HG02623 (cell line): ENCODE results near the gene PLEKHO2.

Source experiments
- ATAC-seq: cut with Tn5 transposase; IDR thresholded peaks from one replicate; pipeline ENCODE4 v1.9.1; 2021; ENCODE audit warnings: moderate library complexity; ENCODE audit not compliant: unreplicated experiment

The PLEKHO2 gene

GRCh38 chr15:64891561-64891960 lies 49.8 kb downstream of the PLEKHO2 start:
- no peak for ATAC-seq

GRCh38 chr15:64892847-64893403 lies 51.2 kb downstream of the PLEKHO2 start:
- ATAC-seq = no peak

DNA sequence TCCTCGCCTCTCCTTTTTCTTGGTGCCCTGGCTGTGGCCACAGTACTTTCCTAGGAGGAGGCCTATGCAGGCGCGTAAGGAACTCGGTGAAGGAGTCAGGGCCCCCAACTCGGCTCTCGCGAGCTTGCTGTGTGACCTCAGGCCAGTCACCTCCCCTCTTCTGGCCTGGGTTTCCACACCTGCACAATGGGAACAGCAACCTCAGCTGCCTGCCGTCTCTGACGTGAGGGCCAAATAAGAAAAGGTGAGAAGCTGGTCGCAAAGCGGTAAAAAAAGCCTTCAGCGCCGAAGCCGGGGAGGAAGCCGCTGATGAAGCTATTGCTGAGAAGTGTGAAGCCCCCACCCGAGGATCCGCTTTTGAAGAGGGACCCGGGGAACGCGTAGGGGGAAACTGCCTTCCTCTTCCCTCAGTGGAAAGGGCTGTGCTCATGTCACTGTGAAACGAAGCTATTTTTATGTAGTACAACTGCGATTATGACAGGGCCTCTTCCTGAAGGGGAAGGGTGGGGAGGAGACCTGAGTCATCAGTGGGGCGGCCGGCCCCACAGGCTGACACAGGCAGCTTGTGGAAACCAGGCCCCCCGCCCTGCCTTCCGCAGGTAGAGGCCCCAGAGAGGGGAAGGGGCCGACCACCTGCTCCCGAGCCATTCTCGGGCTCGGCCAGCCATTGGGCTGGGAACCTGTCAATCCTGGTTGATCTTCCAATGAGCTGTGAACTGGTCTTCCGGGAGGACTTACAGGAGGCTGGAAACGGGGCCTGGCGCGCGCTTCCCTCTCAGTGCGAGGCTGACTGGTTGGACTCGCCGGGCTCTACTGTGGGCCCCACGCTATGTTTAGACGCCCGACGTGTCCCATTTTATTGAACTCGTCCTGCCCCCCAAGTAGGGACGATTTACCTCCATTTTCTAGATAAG lies 52.0 kb downstream of the PLEKHO2 start:
- peak; percentile 56 for ATAC-seq

DNA sequence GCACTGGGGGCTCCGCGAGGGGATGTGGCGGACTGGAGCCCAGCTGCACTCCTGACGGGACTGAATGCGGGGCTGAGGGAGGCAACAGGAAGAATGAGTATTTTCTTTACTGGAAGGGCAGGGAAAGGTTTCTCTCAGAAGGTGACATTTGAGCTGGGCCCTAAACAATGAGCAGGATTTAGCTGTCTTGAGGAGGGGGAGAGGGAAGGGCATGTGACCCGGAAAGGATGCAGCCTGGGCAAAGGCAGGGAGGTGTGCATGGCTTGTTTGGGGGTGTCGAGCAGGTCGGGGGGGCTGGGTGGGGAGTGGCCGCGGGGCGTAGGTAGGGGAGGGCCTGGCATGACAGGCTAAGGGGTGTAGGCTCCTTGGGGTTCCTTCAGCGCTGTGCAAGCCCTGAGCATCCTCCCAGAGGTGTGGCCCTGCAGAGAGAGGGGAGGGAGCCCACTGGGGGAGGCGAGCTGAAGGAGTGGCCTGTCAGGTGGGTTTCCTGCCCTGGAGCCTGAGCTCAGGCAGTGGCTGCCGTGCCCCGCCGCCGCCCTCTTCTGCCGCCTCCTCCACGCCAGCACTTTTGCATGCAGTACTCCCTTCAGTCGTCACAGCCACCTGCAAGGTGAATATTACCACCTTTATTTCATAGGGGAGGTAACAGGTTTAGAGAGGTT lies 52.8 kb downstream of the PLEKHO2 start:
- ATAC-seq = peak; percentile 33

- ATAC-seq = no peak
Measured at GRCh38 chr15:64895285-64896065, 53.8 kb downstream of the PLEKHO2 start.

- ATAC-seq = no peak
Measured at GRCh38 chr15:64896371-64897069, 54.8 kb downstream of the PLEKHO2 start.

- no peak for ATAC-seq
Measured at GRCh38 chr15:64897345-64897985, 55.8 kb downstream of the PLEKHO2 start.

DNA sequence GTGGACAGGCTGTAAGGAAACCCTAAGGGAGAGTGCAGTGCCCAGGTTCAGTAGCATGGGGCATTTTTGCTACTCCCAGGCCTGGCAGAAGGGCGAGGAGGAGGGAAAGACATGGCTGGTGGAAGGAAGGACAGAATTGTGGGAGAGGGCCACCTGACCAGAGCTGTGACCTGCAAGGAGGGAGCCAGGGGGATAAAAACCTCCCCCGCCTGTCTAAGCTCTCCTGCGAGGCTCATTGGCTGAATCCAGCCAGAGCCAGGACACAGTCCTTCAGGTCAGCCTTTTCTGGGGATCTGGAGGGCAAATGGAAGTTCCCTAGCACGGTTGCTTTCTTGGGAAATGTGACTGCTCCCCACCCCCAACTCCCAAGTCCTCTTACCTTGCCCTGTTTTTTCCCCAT lies 56.7 kb downstream of the PLEKHO2 start:
- no peak for ATAC-seq

DNA sequence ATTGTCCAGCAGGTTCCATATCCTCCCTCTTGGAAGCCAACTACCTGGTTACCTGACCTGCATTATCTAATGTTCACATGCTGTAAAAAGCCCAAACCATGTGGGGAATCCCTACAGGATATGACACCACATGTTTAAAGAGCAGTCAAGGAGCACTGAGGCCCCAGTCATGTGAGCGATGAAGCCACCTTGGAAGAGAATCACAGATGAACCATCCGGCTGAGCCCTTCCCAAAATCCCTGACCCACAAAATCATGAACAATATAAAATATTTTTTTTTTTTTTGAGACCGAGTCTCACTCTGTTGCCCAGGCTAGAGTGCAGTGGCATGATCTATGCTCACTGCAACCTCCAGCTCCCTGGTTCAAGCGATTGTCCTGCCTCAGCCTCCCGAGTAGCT lies 59.4 kb downstream of the PLEKHO2 start:
- ATAC-seq = no peak

DNA sequence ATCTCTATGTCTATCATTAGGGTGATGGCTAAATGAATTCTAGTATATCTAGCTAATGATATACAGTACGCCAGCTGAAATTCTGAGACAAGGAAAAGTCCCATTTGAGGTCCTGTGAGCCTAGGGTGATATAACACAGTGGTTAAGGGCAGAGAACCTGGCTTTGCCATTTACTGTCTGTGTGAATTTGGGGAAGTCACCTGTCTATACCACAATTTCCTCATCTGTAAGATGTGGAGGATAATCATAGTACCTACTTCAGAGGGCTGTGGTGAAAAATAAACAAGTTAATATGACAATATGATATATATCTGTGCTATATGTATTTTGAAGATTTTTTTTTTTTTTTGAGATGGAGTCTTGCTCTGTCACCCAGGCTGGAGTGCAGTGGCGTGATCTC lies 60.2 kb downstream of the PLEKHO2 start:
- ATAC-seq = no peak

GRCh38 chr15:64902863-64903262 lies 61.1 kb downstream of the PLEKHO2 start:
- no peak for ATAC-seq

DNA sequence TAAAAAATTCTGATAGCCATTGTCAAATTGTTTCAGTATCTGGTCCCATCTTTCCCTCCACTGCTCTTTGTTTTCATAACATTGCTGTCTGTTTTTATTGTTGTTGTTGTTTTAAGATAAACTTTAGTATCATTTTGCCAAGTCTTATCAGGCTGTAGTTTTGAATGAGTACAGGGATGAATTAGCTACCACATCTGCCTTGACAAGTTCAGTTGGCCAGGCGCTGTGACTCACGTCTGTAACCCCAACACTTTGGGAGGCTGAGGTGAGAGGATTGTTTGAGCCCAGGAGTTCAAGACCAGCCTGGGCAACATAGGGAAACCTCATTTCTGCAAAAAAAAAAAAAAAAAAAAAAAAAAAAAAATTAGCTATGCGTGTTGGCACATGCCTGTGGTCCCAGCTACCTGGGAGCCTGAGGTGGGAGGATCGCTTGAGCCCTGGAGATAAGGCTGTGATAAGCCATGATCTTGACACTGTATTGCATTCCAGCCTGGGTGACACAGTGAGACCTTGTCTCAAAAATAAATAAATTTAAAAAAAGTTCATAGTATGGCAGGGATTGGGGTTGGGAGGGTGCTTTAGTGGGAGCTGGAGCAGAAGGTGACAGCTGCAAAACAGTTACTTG lies 61.7 kb downstream of the PLEKHO2 start:
- no peak for ATAC-seq

DNA sequence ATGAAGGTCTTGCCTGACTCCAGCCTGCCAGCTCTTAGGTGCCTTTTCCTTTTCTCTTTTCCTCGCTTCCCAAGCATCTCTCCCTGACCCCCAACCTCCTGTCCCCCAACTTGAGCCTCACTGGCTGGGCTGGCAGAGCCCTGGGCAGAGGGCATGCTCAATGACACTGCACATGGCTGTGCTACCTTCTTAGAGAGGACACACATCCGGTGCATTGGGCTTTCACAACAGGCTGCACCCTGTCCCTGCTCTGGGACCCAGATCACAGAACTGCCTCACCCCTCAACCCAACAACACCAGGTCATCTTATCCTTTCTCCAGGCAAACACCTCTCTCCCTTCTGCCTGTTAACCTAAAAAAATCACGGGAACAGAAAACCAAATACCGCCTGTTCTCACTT lies 62.5 kb downstream of the PLEKHO2 start:
- ATAC-seq = no peak

- ATAC-seq = peak; percentile 63
Measured at GRCh38 chr15:64905119-64905831, 63.6 kb downstream of the PLEKHO2 start.

DNA sequence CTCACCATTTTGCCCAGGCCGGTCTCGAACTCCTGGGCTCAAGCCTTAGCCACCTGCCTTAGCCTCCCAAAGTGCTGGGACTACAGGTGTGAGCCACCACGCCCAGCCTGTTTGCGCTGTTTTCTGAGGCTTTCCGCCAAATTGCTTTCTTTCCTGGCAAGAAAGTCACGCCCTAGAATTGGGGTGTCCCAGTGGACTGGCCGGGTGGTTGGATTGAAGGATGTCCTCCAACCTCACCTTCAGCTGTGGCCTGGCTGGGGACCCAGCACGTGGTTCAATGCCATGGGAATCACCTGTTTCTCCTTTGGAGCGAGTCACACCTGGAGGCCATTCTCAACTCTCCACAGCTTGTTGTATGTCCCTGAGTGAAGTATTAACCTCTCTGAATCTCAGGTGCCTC lies 64.2 kb downstream of the PLEKHO2 start:
- ATAC-seq = no peak

DNA sequence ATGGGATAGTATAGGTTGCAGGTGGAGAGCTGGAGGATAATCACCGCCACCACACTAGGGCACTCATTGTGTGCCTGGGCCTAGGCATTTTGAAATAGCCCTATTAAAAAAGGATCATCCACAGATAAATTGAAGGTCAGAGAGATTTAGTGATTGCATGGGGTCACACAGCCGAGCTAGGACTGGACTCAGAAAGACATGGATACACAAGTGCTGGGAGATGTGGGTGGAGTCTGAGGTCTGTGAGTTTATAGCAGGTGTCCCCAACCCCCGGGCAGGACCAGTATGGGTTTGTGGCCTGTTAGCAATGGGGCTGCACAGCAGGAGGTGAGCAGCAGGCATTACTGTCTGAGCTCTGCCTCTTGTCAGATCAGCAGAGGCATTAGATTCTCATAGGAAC lies 64.7 kb downstream of the PLEKHO2 start:
- no peak for ATAC-seq

GRCh38 chr15:64907991-64908390 lies 66.3 kb downstream of the PLEKHO2 start:
- ATAC-seq = no peak

DNA sequence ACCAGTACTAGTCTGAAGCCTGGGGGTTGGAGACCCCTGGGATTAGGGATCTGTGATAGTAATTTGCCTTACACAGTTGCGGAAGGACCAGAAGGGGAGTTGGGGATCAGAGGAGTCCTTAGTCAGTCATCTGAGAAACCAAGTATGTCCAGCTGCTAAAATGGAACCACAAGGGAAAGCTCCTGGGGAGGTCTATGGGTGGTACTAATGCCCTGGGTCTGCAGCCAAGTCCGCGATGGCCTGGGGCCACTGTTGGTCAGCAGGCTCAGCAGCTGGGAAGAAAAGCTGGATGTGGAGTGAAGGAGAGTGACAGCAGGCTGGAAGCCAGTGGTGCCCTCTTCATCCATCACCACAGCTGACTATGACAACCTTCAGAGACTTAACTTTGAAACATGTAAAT lies 67.8 kb downstream of the PLEKHO2 start:
- no peak for ATAC-seq
